ENCODE data around the gene PRKAG1. TPM values are rescaled to one million over a fixed set of nuclear protein-coding genes. Genes with fewer than 3 reads are reported as not detected.
"Not testable (repeated sequence)": the region's sequence is repeated elsewhere in the genome, so short reads cannot be mapped to it uniquely, and the experiment has no call there.

The PRKAG1 gene
- total RNA-seq, 1 donor from 2014 or later = 47.1 TPM

- Histone ChIP-seq H3K4me3 (ENCODE audit: insufficient read depth, low read depth, low read length) (no peak overlapping the region), H3K4me2 (ENCODE audit: low read length) (no peak overlapping the region), H4K20me1 (ENCODE audit: insufficient read depth, low read length) (no peaks in the 10 kb centered on the region), H2AFZ (ENCODE audit: low read depth, low read length) (no peak overlapping the region), H3K27me3 (ENCODE audit: insufficient read depth, low read length) (no peaks in the 10 kb centered on the region), H3K36me3 (ENCODE audit: insufficient read depth, low read length) (no peaks in the 10 kb centered on the region), H3K9me3 (ENCODE audit: insufficient read depth, low read depth, low read length) (no peaks in the 10 kb centered on the region), H3K4me1 (ENCODE audit: insufficient read depth, low read length) (peaks cover 13% of the 10 kb centered on the region), H3K79me2 (ENCODE audit: insufficient read depth, low read length) (peaks cover 16% of the 10 kb centered on the region), H3K9ac (ENCODE audit: low read length) (no peak overlapping the region), H3K27ac (ENCODE audit: low read depth, low read length) (no peak overlapping the region)
- Mint-ChIP-seq H3K9me3 (ENCODE audit: unreplicated experiment) (no peaks in the 10 kb centered on the region), H3K4me3 (ENCODE audit: unreplicated experiment) (no peak overlapping the region), H3K27me3 (ENCODE audit: low read depth, unreplicated experiment) (peaks cover 8% of the 10 kb centered on the region), H3K4me1 (ENCODE audit: low read depth, unreplicated experiment) (peaks cover 1% of the 10 kb centered on the region), H3K36me3 (ENCODE audit: low read depth, unreplicated experiment) (peaks cover 4% of the 10 kb centered on the region), H3K27ac (ENCODE audit: unreplicated experiment) (no peak overlapping the region)
- FAIRE-seq (no peak), DNase-seq (ENCODE audit: low read depth) (no peak)
- TF ChIP-seq EZH2 (IDR thresholded peaks at IDR 0.05; ENCODE audit: insufficient read depth, low read length) (no peak), CTCF (IDR thresholded peaks at IDR 0.05; ENCODE audit: insufficient read depth, low read depth, low read length) (no peak)
Observed at GRCh38 chr12:49064767-49065152, 46.2 kb upstream of the PRKAG1 start.

- not testable (repeated sequence) for H3K36me3 ChIP-seq (ENCODE audit: insufficient read depth, low read length); H3K36me3 Mint-ChIP-seq (ENCODE audit: low read depth, unreplicated experiment); H3K4me2 ChIP-seq (ENCODE audit: low read length); H2AFZ ChIP-seq (ENCODE audit: low read depth, low read length); FAIRE-seq; H3K4me3 ChIP-seq (ENCODE audit: insufficient read depth, low read depth, low read length); H3K9me3 ChIP-seq (ENCODE audit: insufficient read depth, low read depth, low read length); H3K27ac ChIP-seq (ENCODE audit: low read depth, low read length); H3K27me3 ChIP-seq (ENCODE audit: insufficient read depth, low read length); H3K9ac ChIP-seq (ENCODE audit: low read length); H3K27ac Mint-ChIP-seq (ENCODE audit: unreplicated experiment); H3K27me3 Mint-ChIP-seq (ENCODE audit: low read depth, unreplicated experiment); H3K9me3 Mint-ChIP-seq (ENCODE audit: unreplicated experiment); DNase-seq (ENCODE audit: low read depth)
- peaks cover 28% of the 10 kb centered on the region for H4K20me1 ChIP-seq (ENCODE audit: insufficient read depth, low read length)
- peaks cover 25% of the 10 kb centered on the region for H3K4me1 ChIP-seq (ENCODE audit: insufficient read depth, low read length)
- H3K4me3 Mint-ChIP-seq (ENCODE audit: unreplicated experiment) = peak overlapping the region; percentile 96
- peaks cover 15% of the 10 kb centered on the region for H3K4me1 Mint-ChIP-seq (ENCODE audit: low read depth, unreplicated experiment)
- peaks cover 44% of the 10 kb centered on the region for H3K79me2 ChIP-seq (ENCODE audit: insufficient read depth, low read length)
Observed at GRCh38 chr12:49061916-49062315, 43.3 kb upstream of the PRKAG1 start.

- peaks cover 32% of the 10 kb centered on the region for H3K4me1 ChIP-seq (ENCODE audit: insufficient read depth, low read length)
- Mint-ChIP-seq H3K27me3 (ENCODE audit: low read depth, unreplicated experiment) (no peaks in the 10 kb centered on the region), H3K27ac (ENCODE audit: unreplicated experiment) (peak overlapping the region; percentile 97), H3K36me3 (ENCODE audit: low read depth, unreplicated experiment) (peaks cover 5% of the 10 kb centered on the region), H3K4me3 (ENCODE audit: unreplicated experiment) (peak overlapping the region; percentile 96), H3K9me3 (ENCODE audit: unreplicated experiment) (no peaks in the 10 kb centered on the region), H3K4me1 (ENCODE audit: low read depth, unreplicated experiment) (peaks cover 20% of the 10 kb centered on the region)
- peak overlapping the region; percentile 99 for H3K4me2 ChIP-seq (ENCODE audit: low read length)
- no peaks in the 10 kb centered on the region for H3K9me3 ChIP-seq (ENCODE audit: insufficient read depth, low read depth, low read length)
- H2AFZ ChIP-seq (ENCODE audit: low read depth, low read length) = peak overlapping the region; percentile 89
- H3K4me3 ChIP-seq (ENCODE audit: insufficient read depth, low read depth, low read length) = peak overlapping the region; percentile 92
- FAIRE-seq (no peak), DNase-seq (ENCODE audit: low read depth) (no peak)
- peak overlapping the region; percentile 97 for H3K9ac ChIP-seq (ENCODE audit: low read length)
- no peaks in the 10 kb centered on the region for H3K36me3 ChIP-seq (ENCODE audit: insufficient read depth, low read length)
- H3K79me2 ChIP-seq (ENCODE audit: insufficient read depth, low read length) = peaks cover 52% of the 10 kb centered on the region
- no peak for TF ChIP-seq CTCF (IDR thresholded peaks at IDR 0.05; ENCODE audit: insufficient read depth, low read depth, low read length)
- no peak for TF ChIP-seq EZH2 (IDR thresholded peaks at IDR 0.05; ENCODE audit: insufficient read depth, low read length)
- H3K27ac ChIP-seq (ENCODE audit: low read depth, low read length) = peak overlapping the region; percentile 98
- H3K27me3 ChIP-seq (ENCODE audit: insufficient read depth, low read length) = no peaks in the 10 kb centered on the region
- H4K20me1 ChIP-seq (ENCODE audit: insufficient read depth, low read length) = peaks cover 35% of the 10 kb centered on the region
Observed at GRCh38 chr12:49061157-49061650, 42.6 kb upstream of the PRKAG1 start.

Data from astrocyte (in vitro differentiated cells and primary cell).